Caki2 (cell line): ENCODE data around the gene CR1. TPM values are rescaled to one million over a fixed set of nuclear protein-coding genes. Genes with fewer than 3 reads are reported as not detected.
"Not testable (repeated sequence)": the region's sequence is repeated elsewhere in the genome, so short reads cannot be mapped to it uniquely, and the experiment has no call there.

Source experiments
- DNase-seq: peaks from one replicate; pipeline ENCODE4 v3.0.0-alpha.2; 2015; ENCODE audit warnings: low read depth
- in situ Hi-C: cut with HindIII; loops from 2 replicates; pipeline ENCODE4 v1.10.0; 2016; ENCODE audit warnings: low sequenced_read_pairs, low pct_unique_long_range_greater_than_20kb, mixed read lengths
- total RNA-seq: library from RNA; depleted of rRNA; stranded (reverse); fragments of >200 nt; shearing (Covaris generic); gene quantifications from 2 replicates; pipeline ENCODE4 v1.2.3, GENCODE V29; 2014; ENCODE audit warnings: low replicate concordance

The CR1 gene
- total RNA-seq, 1 experiment from 2014 or later: not detected

DNA sequence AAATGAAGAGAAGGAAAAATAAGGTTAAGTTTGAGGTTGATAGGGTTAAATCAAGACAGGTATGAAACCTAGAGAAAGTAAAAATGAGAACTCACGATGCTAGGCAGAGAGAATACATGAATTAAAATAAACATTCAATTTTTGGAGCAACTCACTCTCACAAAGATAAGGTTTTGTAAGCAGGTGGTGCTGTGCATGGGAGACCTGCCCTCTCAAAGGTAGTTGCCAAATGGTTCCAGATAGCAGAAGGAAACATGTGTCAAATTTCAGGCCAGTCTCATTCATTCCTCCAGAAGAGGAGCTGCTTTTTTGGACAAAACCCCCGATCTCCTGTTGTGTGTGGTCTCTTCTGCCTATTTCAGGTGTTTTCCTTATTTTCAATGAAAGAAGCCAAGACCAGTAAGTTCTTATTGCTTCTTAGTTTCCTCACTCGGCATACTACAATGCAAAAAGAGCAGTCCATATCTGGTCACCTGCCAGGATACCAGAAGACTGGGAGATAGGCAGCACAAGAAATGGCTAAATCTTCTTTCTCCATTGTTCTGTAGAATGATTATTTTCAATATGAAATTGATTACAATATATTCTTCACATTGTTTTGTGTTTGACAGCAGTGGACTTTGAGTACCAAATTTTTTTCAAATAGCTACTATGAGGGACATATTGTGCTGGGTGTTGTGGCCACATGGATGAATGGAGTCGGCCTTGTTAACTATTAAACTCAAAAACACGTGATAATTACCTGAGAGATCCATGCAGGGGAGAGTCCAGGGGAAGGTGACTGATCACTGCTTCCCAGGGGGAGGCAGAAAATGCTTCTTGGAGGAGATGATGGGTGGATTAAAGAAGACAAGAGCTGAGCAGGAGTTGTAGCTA is 152.6 kb downstream of the CR1 start:
- in situ Hi-C loops: no loop called here
- DNase-seq: no peak

DNA sequence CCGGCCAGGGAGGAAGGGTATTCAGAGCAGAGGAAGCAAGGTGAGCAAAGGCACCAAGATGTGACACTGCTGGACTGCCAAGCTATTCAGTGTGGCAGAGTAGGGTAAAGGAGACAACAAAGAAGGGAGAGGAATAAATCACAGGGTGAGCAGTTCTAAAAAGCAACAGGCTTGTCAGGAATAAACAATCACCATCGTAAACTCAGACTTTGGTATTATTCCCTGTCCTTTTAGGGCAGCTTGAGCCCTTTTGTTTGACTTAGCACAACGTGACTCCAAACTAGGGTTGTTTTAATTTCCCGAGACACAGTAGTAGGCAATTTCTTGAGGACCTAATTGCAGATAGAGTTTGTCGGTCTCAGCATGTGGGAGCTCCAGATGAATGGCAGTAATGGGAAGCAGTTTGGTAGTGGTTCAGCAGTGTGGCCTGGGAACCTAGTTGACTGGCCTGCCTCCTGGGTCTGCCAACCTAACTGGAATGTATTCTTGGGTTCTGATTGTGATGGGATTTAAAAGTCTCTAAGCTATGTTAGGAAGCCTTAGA is 153.3 kb downstream of the CR1 start:
- DNase-seq: no peak
- in situ Hi-C loops: no loop called here

DNA sequence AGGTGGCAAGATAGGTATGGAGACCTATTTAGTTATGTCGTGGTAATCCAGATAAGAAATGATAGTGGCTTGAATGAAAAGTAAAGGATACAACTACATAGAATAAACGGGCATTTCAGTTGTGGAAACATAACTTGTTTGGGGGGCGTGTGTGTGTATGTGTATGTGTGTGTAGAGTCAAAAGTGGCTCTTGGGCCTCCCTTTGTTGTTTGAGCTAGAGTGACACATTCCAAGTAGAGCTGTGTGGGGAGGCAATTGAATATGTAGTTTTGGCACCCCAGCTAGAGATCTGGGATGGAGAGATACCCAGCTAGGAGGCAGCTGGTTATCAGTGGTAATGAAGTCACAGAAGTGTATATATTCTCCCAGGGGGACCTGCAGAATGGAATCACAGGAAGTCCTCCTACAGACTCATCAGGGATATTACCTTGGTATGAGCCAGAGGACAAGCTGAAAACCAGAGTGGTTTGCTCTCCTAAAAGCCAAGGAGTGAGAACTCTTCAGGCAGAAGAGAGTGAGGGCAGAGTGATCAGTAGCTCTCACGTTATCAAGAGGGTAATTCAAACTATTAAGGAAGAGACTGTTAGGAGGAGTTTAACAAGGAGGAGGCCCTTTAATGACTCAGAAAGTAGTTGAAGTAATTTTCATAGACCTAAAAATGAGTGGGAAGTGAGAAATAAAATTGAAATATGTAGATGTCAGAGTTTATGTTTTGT is 154.1 kb downstream of the CR1 start:
- DNase-seq: no peak
- in situ Hi-C loops: no loop called here

DNA sequence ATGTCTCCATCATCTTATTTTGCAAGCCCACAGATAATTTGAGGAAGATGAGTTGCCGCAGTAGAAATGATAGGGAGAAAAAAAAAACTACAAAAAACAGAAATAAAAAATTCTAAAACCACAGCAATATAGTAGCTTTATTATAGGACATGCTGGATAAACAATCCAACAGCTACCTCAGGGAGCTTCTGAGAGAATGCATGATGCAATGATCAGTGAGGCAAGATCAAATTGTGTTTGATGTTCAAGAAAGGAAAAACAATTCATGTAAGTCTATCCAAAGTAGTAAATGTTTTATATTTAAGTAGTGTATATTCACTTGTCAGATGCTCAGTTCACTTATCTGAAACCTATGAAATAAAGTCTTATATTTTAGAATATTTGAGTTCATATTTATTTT is 155.6 kb downstream of the CR1 start:
- in situ Hi-C loops: no loop called here
- no peak for DNase-seq

DNA sequence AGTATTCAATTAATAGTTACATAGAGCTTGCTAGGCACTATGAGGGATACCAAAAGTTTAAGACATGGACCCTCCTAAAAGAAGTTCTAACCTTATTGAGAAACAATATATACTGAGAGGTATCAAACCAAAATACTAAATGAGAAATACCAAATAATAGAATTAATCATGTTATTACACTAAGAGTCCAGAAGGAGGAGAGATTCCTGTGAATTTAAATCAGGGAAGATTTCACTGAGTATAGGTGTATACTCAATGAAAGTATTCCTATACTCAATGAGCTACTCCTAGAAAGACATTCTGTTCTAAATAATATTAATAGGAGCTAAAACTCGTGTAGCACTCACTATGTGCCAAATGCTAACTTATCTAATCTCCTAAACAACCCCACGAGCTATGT is 158.4 kb downstream of the CR1 start:
- no peak for DNase-seq
- in situ Hi-C loops: no loop called here

DNA sequence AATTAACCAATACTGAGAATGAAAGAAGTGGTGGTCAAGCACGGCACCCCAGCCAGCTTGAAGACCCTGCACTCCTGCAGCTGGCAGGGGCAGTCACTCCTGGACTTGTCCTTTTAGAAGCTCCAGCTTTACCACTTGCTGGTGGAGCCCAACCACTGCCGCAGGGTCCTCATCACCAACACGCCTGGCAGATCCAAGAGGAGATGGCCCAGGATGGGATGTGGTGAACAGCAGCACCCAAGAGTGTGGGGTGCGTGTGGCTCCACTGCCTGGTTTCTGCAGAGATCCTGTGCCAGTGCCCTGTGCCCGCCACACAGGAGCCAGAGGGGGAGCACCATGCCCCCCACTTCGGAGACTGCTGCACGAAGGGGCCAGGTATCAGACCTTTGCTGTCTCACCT is 162.5 kb downstream of the CR1 start:
- no peak for DNase-seq
- in situ Hi-C loops: no loop called here

DNA sequence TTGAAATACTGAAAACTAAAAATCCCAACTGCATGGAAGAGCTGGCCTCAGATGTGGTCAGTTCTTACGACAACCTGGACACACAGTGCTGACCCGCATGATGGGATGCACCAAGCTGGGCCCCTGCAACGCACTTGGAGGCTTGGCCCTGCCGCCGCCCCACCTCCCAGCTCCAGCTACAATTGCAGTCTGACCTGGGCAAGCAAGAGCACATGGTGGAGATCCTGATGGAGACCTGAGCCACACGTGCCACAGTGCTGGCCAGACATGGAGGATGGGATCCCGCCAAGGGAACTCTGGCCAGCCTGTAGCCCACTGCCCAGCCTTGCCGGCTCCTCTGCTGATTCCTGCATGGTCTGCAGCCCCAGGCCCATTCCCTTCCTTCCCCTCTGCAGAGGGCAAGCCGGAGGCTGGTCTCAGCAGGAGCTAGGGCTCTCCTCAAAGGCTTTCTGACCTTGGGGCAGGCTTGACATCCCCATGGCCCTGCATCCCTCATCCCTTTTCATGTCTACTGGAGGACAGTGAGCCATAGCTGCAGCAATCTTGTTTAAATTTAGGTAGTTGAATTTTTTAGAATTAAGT is 163.0 kb downstream of the CR1 start:
- DNase-seq: no peak
- in situ Hi-C loops: no loop called here

DNA sequence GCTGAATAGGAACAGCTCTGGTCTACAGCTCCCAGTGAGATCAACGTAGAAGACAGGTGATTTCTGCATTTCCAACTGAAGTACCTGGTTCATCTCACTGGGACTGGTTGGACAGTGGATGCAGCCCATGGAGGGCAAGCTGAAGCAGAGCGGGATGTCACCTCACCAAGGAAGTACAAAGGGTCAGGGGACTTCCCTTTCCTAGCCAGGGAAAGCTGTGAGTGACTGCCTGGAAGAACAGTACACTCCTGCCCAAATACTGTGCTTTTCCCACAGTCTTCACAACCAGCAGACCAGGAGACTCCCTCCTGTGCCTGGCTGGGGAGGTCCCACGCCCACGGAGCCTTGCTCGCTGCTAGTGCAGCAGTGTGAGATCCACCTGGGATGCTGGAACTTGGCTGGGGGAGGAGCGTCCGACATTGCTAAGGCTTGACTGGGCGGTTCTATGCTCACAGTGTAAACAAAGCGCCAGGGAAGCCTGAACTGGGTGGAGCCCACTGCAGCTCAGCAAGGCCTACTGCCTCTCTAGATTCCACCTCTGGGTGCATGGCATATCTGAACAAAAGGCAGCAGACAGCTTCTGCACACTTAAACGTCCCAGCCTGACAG is 163.7 kb downstream of the CR1 start:
- DNase-seq: peak; percentile 35
- in situ Hi-C loops: no loop called here

DNA sequence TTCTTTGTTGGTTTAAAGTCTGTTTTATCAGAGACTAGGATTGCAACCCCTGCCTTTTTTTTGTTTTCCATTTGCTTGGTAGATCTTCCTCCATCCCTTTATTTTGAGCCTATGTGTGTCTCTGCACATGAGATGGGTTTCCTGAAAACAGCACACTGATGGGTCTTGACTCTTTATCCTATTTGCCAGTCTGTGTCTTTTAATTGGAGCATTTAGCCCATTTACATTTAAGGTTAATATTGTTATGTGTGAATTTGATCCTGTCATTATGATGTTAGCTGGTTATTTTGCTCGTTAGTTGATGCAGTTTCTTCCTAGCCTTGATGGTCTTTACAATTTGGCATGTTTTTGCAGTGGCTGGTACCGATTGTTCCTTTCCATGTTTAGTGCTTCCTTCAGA is 165.5 kb downstream of the CR1 start:
- in situ Hi-C loops: not testable (repeated sequence)

DNA sequence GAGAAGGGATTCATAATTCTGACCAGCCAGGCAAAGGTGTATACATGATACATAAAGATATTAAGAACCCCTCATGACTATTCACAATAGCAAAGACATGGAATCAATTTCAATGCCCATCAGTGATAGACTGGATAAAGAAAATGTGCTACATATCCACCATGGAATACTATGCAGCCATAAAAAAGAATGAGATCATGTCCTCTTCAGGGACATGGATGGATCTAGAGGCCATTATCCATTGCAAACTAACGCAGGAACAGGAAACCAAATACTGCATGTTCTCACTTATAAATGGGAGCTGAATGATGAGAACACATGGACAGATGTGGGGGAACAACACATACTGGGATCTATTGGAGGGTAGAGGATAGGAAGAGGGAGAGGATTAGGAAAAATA is 170.4 kb downstream of the CR1 start:
- in situ Hi-C loops: no loop called here
- DNase-seq: no peak

More for the DNA sequence above, 165.5 kb downstream of the CR1 start:
- not testable (repeated sequence) for DNase-seq

DNA sequence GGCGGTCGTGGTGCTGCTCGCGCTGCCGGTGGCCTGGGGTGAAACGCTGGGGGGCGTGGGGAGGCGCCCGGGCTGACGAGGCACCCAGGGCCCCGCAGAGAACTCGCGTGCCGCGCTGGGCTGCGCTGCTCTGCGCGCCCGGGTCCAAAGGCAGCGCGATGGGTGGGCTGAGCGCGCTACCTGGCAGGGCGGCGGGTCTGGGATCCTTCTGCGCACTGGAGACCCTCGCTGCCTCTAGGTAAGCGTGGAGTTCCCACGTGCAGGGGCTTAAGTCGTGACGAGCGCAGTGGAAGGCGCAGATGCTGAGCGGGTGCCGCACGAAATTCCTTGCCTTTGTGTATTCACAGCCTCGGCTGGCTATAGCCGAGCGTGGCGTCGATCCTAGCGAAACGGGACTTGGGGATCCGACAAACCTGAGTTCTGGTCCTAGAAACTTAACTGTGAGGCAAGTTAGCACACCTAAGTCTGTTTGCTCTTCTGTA is 173.6 kb downstream of the CR1 start:
- no peak for DNase-seq
- in situ Hi-C loops: no loop called here

DNA sequence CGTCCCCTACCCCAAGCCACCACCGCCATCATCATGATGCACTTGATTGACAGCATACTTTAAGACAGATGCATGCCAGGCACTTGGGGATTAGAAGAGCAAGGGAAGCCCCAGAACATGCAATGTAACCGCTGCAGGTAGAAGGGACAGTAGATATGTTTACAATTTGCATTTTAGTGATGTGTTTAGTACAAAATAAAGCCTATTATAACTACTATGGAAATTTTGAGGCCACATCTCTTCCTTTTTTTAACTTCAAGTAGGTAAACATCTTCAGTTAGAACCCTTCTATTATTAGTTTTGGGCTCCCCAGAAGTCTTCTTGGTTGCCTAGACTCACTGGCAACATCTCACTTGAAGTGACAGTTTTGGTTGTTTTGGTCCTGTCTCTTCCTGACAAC is 174.2 kb downstream of the CR1 start:
- in situ Hi-C loops: no loop called here
- no peak for DNase-seq

DNA sequence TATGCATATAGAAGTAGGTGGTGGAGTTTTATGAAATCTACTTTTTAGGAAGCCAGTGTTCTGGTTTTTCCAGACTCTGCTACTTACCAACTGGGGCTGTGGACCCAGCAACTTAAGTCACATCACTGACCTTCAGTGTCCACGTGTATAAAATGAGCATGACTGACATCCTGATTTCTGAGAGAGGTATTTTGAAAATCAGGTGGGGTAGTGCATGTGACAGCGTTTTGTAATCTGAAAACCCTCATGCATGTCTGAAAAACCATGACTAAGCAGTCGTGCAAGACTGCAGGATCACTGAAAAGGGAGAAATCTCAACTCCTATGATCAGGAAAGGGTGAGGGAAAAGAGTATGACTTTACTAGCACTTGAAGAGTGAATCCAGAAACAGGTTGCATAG is 175.0 kb downstream of the CR1 start:
- DNase-seq: peak; percentile 68
- in situ Hi-C loops: no loop called here

DNA sequence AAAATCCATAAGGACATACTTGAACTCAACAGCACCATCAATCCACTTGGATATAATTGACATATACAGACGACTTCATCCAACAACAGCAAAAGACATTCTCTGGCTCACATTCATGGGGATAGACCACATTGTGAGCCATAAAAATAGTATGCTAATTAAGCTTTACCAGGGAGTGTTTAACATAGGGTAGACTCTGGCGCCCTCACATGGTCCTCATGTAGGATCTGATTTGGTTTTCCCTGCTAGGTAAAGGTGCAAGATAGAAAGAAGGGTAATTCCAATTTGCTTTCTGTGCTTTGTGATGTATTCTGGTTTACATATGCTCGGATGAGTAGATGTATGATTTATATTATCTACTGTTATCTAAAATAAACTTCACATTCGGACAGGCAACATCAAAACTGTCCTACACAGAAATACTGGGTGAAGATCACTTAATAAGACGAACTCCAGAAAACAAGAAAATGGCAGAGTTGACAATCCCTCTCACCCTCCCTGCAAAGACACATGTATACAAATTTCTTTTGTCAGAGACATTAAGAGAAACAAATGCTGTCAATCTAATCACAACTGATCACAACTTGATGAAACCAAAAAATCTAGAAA is 176.7 kb downstream of the CR1 start:
- in situ Hi-C loops: no loop called here
- DNase-seq: peak; percentile 53

DNA sequence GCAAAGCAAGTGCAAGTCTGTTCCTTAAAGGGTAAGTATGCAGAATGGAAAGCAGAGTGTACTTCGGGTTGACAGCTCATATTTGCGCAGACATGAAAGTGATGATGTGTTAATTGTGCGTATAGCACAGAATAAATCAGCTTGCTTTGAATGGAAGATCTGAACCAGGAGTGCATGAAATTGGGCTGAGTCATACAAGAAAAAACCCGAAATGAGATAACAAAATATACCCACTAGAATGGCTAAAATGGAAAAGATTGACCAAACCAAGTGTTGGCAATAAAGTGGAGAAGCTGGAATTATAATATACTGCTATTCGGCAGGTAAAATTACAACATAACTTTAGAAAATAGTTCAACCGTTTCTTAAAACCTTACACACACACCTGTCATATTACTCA is 177.4 kb downstream of the CR1 start:
- no peak for DNase-seq
- in situ Hi-C loops: no loop called here

DNA sequence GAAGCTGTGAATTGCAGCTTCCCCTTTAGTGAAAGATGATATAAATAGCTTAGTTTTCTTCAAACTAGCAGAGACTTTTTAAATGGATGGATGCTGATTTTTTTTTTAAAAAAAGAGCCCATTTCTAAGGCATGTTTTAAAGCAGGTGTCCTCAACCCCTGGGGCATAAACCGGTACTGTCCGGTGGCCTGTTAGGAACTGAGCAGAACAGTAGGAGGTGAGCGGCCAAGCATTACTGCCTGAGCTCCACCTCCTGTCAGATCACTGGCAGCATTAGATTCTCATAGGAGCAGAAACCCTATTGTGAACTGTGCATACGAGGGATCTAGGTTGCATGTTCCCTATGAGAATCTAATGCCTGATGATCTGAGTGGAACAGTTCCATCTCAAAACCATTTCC is 180.2 kb downstream of the CR1 start:
- no peak for DNase-seq
- in situ Hi-C loops: no loop called here

DNA sequence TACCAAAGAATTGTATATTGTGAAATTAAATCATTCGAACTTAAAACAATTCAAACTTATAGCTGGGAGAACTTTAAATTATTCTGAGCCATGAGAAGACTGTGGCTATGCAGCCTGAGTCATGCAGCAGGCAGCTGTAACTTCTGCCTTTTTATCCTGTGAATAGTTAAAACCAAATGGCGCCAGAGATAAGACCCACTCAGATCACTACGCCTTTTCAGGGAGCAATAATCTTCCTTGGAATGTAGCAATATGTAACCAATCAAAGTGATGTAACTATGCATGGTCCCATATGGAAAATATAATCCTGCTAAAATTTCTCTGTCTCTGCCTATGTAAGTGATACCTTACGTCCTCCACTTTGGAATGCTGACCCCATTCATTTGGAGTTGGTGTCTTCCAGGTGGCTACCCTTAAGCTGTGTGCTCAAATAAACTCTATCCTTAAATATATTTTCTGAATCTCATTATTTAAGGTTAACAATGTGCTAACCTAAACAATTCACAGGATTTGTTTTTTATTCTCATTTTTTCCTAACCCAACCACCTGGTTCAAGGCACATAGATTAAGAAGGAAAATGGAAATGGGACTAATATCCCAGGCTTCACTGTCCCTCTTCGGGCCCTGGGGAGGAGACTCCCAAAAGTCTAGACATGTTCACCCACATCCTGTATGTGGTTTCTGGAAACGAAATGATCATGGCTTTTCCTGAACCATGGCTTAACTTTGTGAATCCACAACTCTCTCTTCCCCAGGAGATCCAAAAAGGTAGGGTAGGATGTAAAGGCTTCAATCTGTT is 184.8 kb downstream of the CR1 start:
- DNase-seq, in situ Hi-C loops: not testable (repeated sequence)
